Measurements from ENCODE around the gene PRPF6.

PRPF6 gene

DNA sequence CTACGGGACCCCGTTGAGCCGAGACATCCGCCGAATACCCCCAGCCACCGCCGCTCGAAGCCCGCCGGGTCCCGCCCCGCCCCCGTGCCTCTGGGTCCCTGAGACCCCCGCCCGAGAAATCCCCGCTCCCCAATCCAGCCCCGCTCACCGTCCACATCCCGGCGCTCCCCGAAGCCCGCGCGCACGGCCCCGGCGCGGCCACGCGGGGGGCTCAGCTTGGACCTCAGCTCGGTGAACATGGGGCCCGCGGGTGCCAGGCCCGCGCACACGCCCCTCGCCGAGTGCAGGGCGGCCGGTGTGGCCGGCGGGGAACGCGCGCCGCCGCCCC is 1.7 kb upstream of the PRPF6 start:
- peak overlapping the region; percentile 63 to 73 for H3K4me3 ChIP-seq (ENCODE audit: insufficient read depth in 1 of 2, low read depth in 1 of 2, low read length in 2 of 2)
- H4K91ac ChIP-seq (ENCODE audit: low read length): peak overlapping the region; percentile 41
- peaks cover 12% of the 10 kb centered on the region for H3K79me1 ChIP-seq (replicated peaks; ENCODE audit: low read length, poor library complexity, severe bottlenecking)
- peak overlapping the region; percentile 57 to 69 for H3K18ac ChIP-seq (ENCODE audit: low read depth in 1 of 2, low read length in 2 of 2)
- H2BK5ac ChIP-seq (ENCODE audit: low read depth, low read length, poor library complexity, severe bottlenecking): no peak overlapping the region
- H3K23ac ChIP-seq (ENCODE audit: low read length in 2 of 2): peak overlapping the region in 1 of 2 experiments; percentile 77
- peaks cover 54% of the 10 kb centered on the region for H3K4me1 ChIP-seq (ENCODE audit: control insufficient read depth, insufficient read depth, low read depth, low read length)
- DNase-seq: no peak
- H3K27me3 ChIP-seq (ENCODE audit: control insufficient read depth in 1 of 2, insufficient read depth in 1 of 2, low read length in 2 of 2): no peaks in the 10 kb centered on the region
- H3K14ac ChIP-seq (ENCODE audit: low read length in 2 of 2): peak overlapping the region in 1 of 2 experiments; percentile 2
- peak overlapping the region; percentile 58 for H4K8ac ChIP-seq (ENCODE audit: low read length)
- no peak overlapping the region for H2AFZ ChIP-seq (ENCODE audit: low read depth, low read length)
- peak overlapping the region; percentile 85 for H2BK15ac ChIP-seq (ENCODE audit: low read depth, poor library complexity, severe bottlenecking)
- no peak overlapping the region for H2BK12ac ChIP-seq (ENCODE audit: low read length in 2 of 2)
- no peak overlapping the region for H3K27ac ChIP-seq (ENCODE audit: low read length, poor library complexity, severe bottlenecking)
- peak overlapping the region; percentile 95 for H3K4me2 ChIP-seq (ENCODE audit: low read length, poor library complexity, severe bottlenecking)
- 0% methylated on average over 30 of the region's 47 CpGs for WGBS
- no peak overlapping the region for H2AK5ac ChIP-seq (ENCODE audit: low read length, severe bottlenecking)
- peaks cover 13 to 20% of the 10 kb centered on the region in 2 experiments for H3K36me3 ChIP-seq (ENCODE audit: control insufficient read depth in 1 of 2, insufficient read depth in 2 of 2, low read depth in 1 of 2, low read length in 2 of 2)
- H3K9ac ChIP-seq (ENCODE audit: low read length): no peak overlapping the region
- H2BK120ac ChIP-seq (ENCODE audit: low read depth, low read length): peak overlapping the region; percentile 29
- no peaks in the 10 kb centered on the region for H3K9me3 ChIP-seq (ENCODE audit: control insufficient read depth, low read length)
- H3K4ac ChIP-seq (ENCODE audit: low read depth in 1 of 2, low read length in 2 of 2): peak overlapping the region; percentile 28 to 57

DNA sequence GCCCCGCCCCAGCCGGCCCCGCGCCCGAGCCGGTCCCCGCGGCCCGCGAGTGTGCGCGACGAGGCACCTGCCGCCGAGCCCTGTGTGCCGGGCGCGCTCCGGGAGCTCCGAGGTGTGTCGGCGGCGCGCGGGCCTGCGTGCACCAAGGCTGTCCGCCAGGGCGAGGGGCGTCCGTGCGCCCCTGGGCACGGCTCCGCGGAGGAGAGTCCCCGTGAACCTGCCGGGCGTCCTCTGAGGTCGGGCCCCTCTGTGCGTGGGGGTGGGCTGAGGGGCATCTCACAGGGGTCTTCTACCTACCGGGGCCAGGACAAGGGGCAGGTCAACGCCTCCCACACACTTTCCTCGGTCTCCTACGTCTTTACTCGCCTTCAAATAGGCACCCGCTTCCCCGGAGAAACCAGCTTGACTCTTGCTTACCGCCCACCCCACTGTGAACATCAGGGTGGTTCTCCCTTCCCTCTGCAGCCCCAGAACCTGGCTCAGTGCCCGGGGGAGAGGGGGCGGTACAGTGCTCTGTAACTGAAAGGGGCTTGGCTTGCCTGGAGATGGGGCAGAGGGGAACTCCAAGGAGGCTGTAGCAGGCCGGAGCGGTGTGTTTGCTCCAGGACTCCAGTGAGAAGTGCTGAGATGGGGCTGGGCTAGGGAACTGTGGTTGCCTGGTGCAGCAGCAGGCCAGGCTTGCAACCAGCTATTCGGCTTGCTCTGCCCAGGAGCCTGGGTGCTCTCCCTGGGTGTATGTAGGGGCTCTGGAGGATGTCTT is 1.2 kb upstream of the PRPF6 start, which contains the start of gene SAMD10:
TSS of gene SAMD10 (minus strand) at position 86 of the 760 bp plus-strand sequence. CDS start 175 bp downstream, outside the sequence.
- Histone ChIP-seq H3K14ac (ENCODE audit: low read length in 2 of 2) (peak within 1 kb of the TSS; percentile 2 to 31), H3K23ac (ENCODE audit: low read length in 2 of 2) (peak within 1 kb of the TSS in 1 of 2 experiments; percentile 77), H3K4me1 (ENCODE audit: control insufficient read depth, insufficient read depth, low read depth, low read length) (peaks cover 54% of the 10 kb centered on the region), H3K27ac (ENCODE audit: low read length, poor library complexity, severe bottlenecking) (peak within 1 kb of the TSS; percentile 36), H3K79me1 (replicated peaks; ENCODE audit: low read length, poor library complexity, severe bottlenecking) (peaks cover 17% of the 10 kb centered on the region), H2BK5ac (ENCODE audit: low read depth, low read length, poor library complexity, severe bottlenecking) (no peak within 1 kb of the TSS), H4K91ac (ENCODE audit: low read length) (peak within 1 kb of the TSS; percentile 96), H3K9ac (ENCODE audit: low read length) (peak within 1 kb of the TSS; percentile 92), H2BK12ac (ENCODE audit: low read length in 2 of 2) (peak within 1 kb of the TSS in 1 of 2 experiments; percentile 94), H3K4me3 (ENCODE audit: insufficient read depth in 1 of 2, low read depth in 1 of 2, low read length in 2 of 2) (peak within 1 kb of the TSS; percentile 63 to 98), H2AK5ac (ENCODE audit: low read length, severe bottlenecking) (no peak within 1 kb of the TSS), H2BK120ac (ENCODE audit: low read depth, low read length) (peak within 1 kb of the TSS; percentile 62), H3K27me3 (ENCODE audit: control insufficient read depth in 1 of 2, insufficient read depth in 1 of 2, low read length in 2 of 2) (no peaks in the 10 kb centered on the region), H3K36me3 (ENCODE audit: control insufficient read depth in 1 of 2, insufficient read depth in 2 of 2, low read depth in 1 of 2, low read length in 2 of 2) (peaks cover 18 to 23% of the 10 kb centered on the region in 2 experiments), H3K18ac (ENCODE audit: low read depth in 1 of 2, low read length in 2 of 2) (peak within 1 kb of the TSS; percentile 57 to 71), H3K9me3 (ENCODE audit: control insufficient read depth, low read length) (no peaks in the 10 kb centered on the region), H3K4me2 (ENCODE audit: low read length, poor library complexity, severe bottlenecking) (peak within 1 kb of the TSS; percentile 95), H3K4ac (ENCODE audit: low read depth in 1 of 2, low read length in 2 of 2) (peak within 1 kb of the TSS; percentile 28 to 86), H2BK15ac (ENCODE audit: low read depth, poor library complexity, severe bottlenecking) (peak within 1 kb of the TSS; percentile 85), H4K8ac (ENCODE audit: low read length) (peak within 1 kb of the TSS; percentile 96), H2AFZ (ENCODE audit: low read depth, low read length) (peak within 1 kb of the TSS; percentile 78)
- DNase-seq: peak; percentile 70
- WGBS: 10% methylated on average over 35 of the region's 52 CpGs

DNA sequence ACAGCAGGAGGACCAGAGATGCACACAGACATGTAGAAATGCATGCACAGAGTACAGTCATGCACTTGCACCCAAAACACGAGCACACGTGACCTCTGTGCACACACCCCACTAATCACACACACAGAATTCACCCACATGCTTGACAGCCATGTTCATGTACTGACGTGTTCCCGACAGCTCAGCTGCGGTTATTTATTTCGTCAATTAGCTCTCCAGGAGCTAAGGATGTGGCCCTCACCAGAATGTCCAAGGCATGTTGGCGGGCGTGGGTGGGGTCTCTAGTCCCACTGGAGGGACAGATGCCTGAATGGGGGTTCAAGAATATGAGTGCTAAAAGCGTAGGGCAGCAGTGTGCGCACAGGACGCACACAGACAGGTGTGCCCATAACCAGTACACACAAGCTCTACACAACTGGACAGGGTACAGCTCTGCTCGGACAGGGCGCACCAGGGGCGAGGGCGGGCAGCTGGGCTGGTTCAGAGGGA is 571 bp upstream of the PRPF6 start:
- peak overlapping the region; percentile 41 to 71 for H3K18ac ChIP-seq (ENCODE audit: low read depth in 1 of 2, low read length in 2 of 2)
- no peak overlapping the region for H2BK5ac ChIP-seq (ENCODE audit: low read depth, low read length, poor library complexity, severe bottlenecking)
- peak overlapping the region; percentile 36 for H3K27ac ChIP-seq (ENCODE audit: low read length, poor library complexity, severe bottlenecking)
- no peaks in the 10 kb centered on the region for H3K9me3 ChIP-seq (ENCODE audit: control insufficient read depth, low read length)
- no peak overlapping the region for H3K23ac ChIP-seq (ENCODE audit: low read length in 2 of 2)
- no peak overlapping the region for H2AK5ac ChIP-seq (ENCODE audit: low read length, severe bottlenecking)
- 92% methylated on average over 12 of the region's 15 CpGs for WGBS
- peak overlapping the region; percentile 92 for H3K9ac ChIP-seq (ENCODE audit: low read length)
- no peak overlapping the region for H2BK15ac ChIP-seq (ENCODE audit: low read depth, poor library complexity, severe bottlenecking)
- H3K27me3 ChIP-seq (ENCODE audit: control insufficient read depth in 1 of 2, insufficient read depth in 1 of 2, low read length in 2 of 2): no peaks in the 10 kb centered on the region
- peaks cover 23 to 24% of the 10 kb centered on the region in 2 experiments for H3K36me3 ChIP-seq (ENCODE audit: control insufficient read depth in 1 of 2, insufficient read depth in 2 of 2, low read depth in 1 of 2, low read length in 2 of 2)
- H2BK120ac ChIP-seq (ENCODE audit: low read depth, low read length): peak overlapping the region; percentile 62
- peaks cover 47% of the 10 kb centered on the region for H3K4me1 ChIP-seq (ENCODE audit: control insufficient read depth, insufficient read depth, low read depth, low read length)
- peak overlapping the region; percentile 21 to 86 for H3K4ac ChIP-seq (ENCODE audit: low read depth in 1 of 2, low read length in 2 of 2)
- DNase-seq: no peak
- peak overlapping the region; percentile 77 to 98 for H3K4me3 ChIP-seq (ENCODE audit: insufficient read depth in 1 of 2, low read depth in 1 of 2, low read length in 2 of 2)
- peak overlapping the region in 1 of 2 experiments; percentile 76 for H3K14ac ChIP-seq (ENCODE audit: low read length in 2 of 2)
- peak overlapping the region; percentile 78 for H2AFZ ChIP-seq (ENCODE audit: low read depth, low read length)
- H3K4me2 ChIP-seq (ENCODE audit: low read length, poor library complexity, severe bottlenecking): peak overlapping the region; percentile 95
- peak overlapping the region; percentile 96 for H4K91ac ChIP-seq (ENCODE audit: low read length)
- H3K79me1 ChIP-seq (replicated peaks; ENCODE audit: low read length, poor library complexity, severe bottlenecking): peaks cover 19% of the 10 kb centered on the region
- peak overlapping the region in 1 of 2 experiments; percentile 94 for H2BK12ac ChIP-seq (ENCODE audit: low read length in 2 of 2)
- peak overlapping the region; percentile 96 for H4K8ac ChIP-seq (ENCODE audit: low read length)

DNA sequence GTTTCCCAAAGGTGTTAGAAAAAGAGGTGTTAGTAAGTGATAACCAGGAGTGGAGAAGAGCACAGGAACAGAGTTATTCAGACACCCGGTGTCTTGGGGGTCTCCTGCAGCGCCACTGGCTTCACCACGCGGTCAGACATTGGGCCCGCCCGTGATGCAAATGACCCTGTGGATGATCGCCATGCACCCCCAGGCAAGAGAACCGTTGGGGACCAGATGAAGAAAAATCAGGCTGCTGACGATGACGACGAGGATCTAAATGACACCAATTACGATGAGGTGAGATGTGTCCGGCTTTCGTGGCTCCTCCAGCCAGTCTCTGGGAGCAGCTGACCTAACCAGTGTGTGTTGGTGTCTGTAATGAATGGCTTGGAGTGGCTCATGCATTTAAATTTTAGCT is 2.0 kb downstream of the PRPF6 start:
- Histone ChIP-seq H3K23ac (ENCODE audit: low read length in 2 of 2) (no peak overlapping the region), H2AFZ (ENCODE audit: low read depth, low read length) (no peak overlapping the region), H3K27ac (ENCODE audit: low read length, poor library complexity, severe bottlenecking) (no peak overlapping the region), H3K79me1 (replicated peaks; ENCODE audit: low read length, poor library complexity, severe bottlenecking) (peaks cover 23% of the 10 kb centered on the region), H3K27me3 (ENCODE audit: control insufficient read depth in 1 of 2, insufficient read depth in 1 of 2, low read length in 2 of 2) (no peaks in the 10 kb centered on the region), H3K9me3 (ENCODE audit: control insufficient read depth, low read length) (no peaks in the 10 kb centered on the region), H3K4me1 (ENCODE audit: control insufficient read depth, insufficient read depth, low read depth, low read length) (peaks cover 35% of the 10 kb centered on the region), H4K91ac (ENCODE audit: low read length) (no peak overlapping the region), H4K8ac (ENCODE audit: low read length) (no peak overlapping the region), H3K14ac (ENCODE audit: low read length in 2 of 2) (no peak overlapping the region), H3K4me2 (ENCODE audit: low read length, poor library complexity, severe bottlenecking) (no peak overlapping the region), H2BK120ac (ENCODE audit: low read depth, low read length) (no peak overlapping the region), H3K9ac (ENCODE audit: low read length) (peak overlapping the region; percentile 92), H2BK5ac (ENCODE audit: low read depth, low read length, poor library complexity, severe bottlenecking) (no peak overlapping the region), H3K36me3 (ENCODE audit: control insufficient read depth in 1 of 2, insufficient read depth in 2 of 2, low read depth in 1 of 2, low read length in 2 of 2) (peaks cover 35 to 47% of the 10 kb centered on the region in 2 experiments), H2AK5ac (ENCODE audit: low read length, severe bottlenecking) (no peak overlapping the region), H3K4me3 (ENCODE audit: insufficient read depth in 1 of 2, low read depth in 1 of 2, low read length in 2 of 2) (no peak overlapping the region), H2BK12ac (ENCODE audit: low read length in 2 of 2) (no peak overlapping the region), H3K4ac (ENCODE audit: low read depth in 1 of 2, low read length in 2 of 2) (no peak overlapping the region), H3K18ac (ENCODE audit: low read depth in 1 of 2, low read length in 2 of 2) (no peak overlapping the region), H2BK15ac (ENCODE audit: low read depth, poor library complexity, severe bottlenecking) (no peak overlapping the region)
- DNase-seq: no peak
- 94% methylated on average over 14 of the region's 14 CpGs for WGBS

All from mesenchymal stem cell (in vitro differentiated cells and primary cell).